Neural cell (in vitro differentiated cells): Measurements from ENCODE around the gene CRYBA1.

Experiments used
- CTCF ChIP-seq: fragments of 450-650 bp; IDR thresholded peaks from 2 replicates; pipeline ENCODE4 v1.5.1; 2014; ENCODE audit warnings: antibody characterized with exemption, mild to moderate bottlenecking, moderate library complexity; ENCODE audit not compliant: poor library complexity, severe bottlenecking
- EZH2 ChIP-seq: fragments of 200-600, 300-800 bp; shearing (Covaris generic), sonication (generic); IDR thresholded peaks from 2 replicates; pipeline ENCODE4 v1.6.1; 2014; ENCODE audit warnings: antibody characterized with exemption, low read length, borderline replicate concordance, mild to moderate bottlenecking; ENCODE audit not compliant: insufficient read depth, poor library complexity, severe bottlenecking
- POLR2AphosphoS5 ChIP-seq: IDR thresholded peaks from 2 replicates; pipeline ENCODE4 v1.6.1; 2012
- TAF1 ChIP-seq: IDR thresholded peaks from 2 replicates; pipeline ENCODE4 v1.6.1; 2012; ENCODE audit warnings: low read depth

GRCh38 chr17:29283496-29283895 is 36.8 kb downstream of the CRYBA1 start:
- TF ChIP-seq CTCF: no peak
- no peak for TF ChIP-seq POLR2AphosphoS5
- TF ChIP-seq EZH2: no peak
- TF ChIP-seq TAF1: no peak
